ENCODE data around the gene FGFR4.

Gene FGFR4

GRCh38 chr5:177099422-177100093 is 12.8 kb downstream of the FGFR4 start:
- DNase-seq (ENCODE audit: low read depth in 1 of 2, low spot score in 1 of 2), result no peak

GRCh38 chr5:177100714-177101121 is 14.0 kb downstream of the FGFR4 start:
- no peak for DNase-seq (ENCODE audit: low read depth in 1 of 2, low spot score in 1 of 2)

- no peak for DNase-seq (ENCODE audit: low read depth in 1 of 2, low spot score in 1 of 2)
Observed at GRCh38 chr5:177103523-177104253, 17.0 kb downstream of the FGFR4 start.

GRCh38 chr5:177105691-177106476 is 19.2 kb downstream of the FGFR4 start:
- DNase-seq (ENCODE audit: low read depth in 1 of 2, low spot score in 1 of 2), result no peak

GRCh38 chr5:177107159-177107558 is 20.4 kb downstream of the FGFR4 start:
- no peak for DNase-seq (ENCODE audit: low read depth in 1 of 2, low spot score in 1 of 2)

- no peak for DNase-seq (ENCODE audit: low read depth in 1 of 2, low spot score in 1 of 2)
Observed at GRCh38 chr5:177109810-177110209, 23.1 kb downstream of the FGFR4 start.

GRCh38 chr5:177111720-177112394 is 25.1 kb downstream of the FGFR4 start:
- peak in 1 of 2 donors; percentile 48 for DNase-seq (ENCODE audit: low read depth in 1 of 2, low spot score in 1 of 2)

GRCh38 chr5:177112589-177113220 is 26.0 kb downstream of the FGFR4 start:
- no peak for DNase-seq (ENCODE audit: low read depth in 1 of 2, low spot score in 1 of 2)

GRCh38 chr5:177113566-177114424 is 27.1 kb downstream of the FGFR4 start:
- DNase-seq (ENCODE audit: low read depth in 1 of 2, low spot score in 1 of 2), result peak; percentile 67 to 69

GRCh38 chr5:177116631-177117373 is 30.1 kb downstream of the FGFR4 start:
- DNase-seq (ENCODE audit: low read depth in 1 of 2, low spot score in 1 of 2), result peak; percentile 63 to 78

- DNase-seq (ENCODE audit: low read depth in 1 of 2, low spot score in 1 of 2), result no peak
Observed at GRCh38 chr5:177117441-177118045, 30.8 kb downstream of the FGFR4 start.

- DNase-seq (ENCODE audit: low read depth in 1 of 2, low spot score in 1 of 2), result no peak
Observed at GRCh38 chr5:177122566-177122965, 35.9 kb downstream of the FGFR4 start.

- DNase-seq (ENCODE audit: low read depth in 1 of 2, low spot score in 1 of 2), result no peak
Observed at GRCh38 chr5:177123789-177124485, 37.2 kb downstream of the FGFR4 start.

GRCh38 chr5:177124486-177124991 is 37.8 kb downstream of the FGFR4 start:
- no peak for DNase-seq (ENCODE audit: low read depth in 1 of 2, low spot score in 1 of 2)

- DNase-seq (ENCODE audit: low read depth in 1 of 2, low spot score in 1 of 2), result no peak
Observed at GRCh38 chr5:177126771-177127170, 40.1 kb downstream of the FGFR4 start.

GRCh38 chr5:177128551-177128981 is 41.9 kb downstream of the FGFR4 start:
- no peak for DNase-seq (ENCODE audit: low read depth in 1 of 2, low spot score in 1 of 2)

GRCh38 chr5:177130211-177131018 is 43.7 kb downstream of the FGFR4 start:
- no peak for DNase-seq (ENCODE audit: low read depth in 1 of 2, low spot score in 1 of 2)
